ENCODE data around the gene FOXO1. TPM values are rescaled to one million over a fixed set of nuclear protein-coding genes. Genes with fewer than 3 reads are reported as not detected.

The FOXO1 gene
- total and polyA plus RNA-seq, 9 of the 15 experiments (the other 6 are each of a cell fraction or from before 2014, with no cell fraction given), result 0.04 to 0.73 (median 0.20) TPM

- TF ChIP-seq HBP1 (CRISPR knock-in tag; IDR thresholded peaks at IDR 0.05), result no peak
- no peak for TF ChIP-seq ZNF175 (CRISPR knock-in tag; IDR thresholded peaks at IDR 0.05; ENCODE audit: low read depth)
Observed at GRCh38 chr13:40653527-40654318, 12.7 kb downstream of the FOXO1 start (continued).

- H4K20me1 ChIP-seq (replicated peaks; ENCODE audit: control insufficient read depth, insufficient read depth, low read length), result no peaks in the 10 kb centered on the region
- FAIRE-seq (no peak), DNase-seq (ENCODE audit: extremely low read depth in 1 of 4, low spot score in 3 of 4) (no peak), ATAC-seq (no peak)
- ChIA-PET CTCF (ENCODE audit: low intra/inter-chr PET ratio) (no interaction called here), POLR2A (no interaction called here)
- TF ChIP-seq ATF7 (IDR thresholded peaks at IDR 0.05) (no peak), TCF15 (CRISPR knock-in tag; IDR thresholded peaks at IDR 0.05) (no peak), GTF2B (IDR thresholded peaks at IDR 0.05; ENCODE audit: extremely low read depth, insufficient read length) (no peak), VEZF1 (CRISPR knock-in tag; IDR thresholded peaks at IDR 0.05) (no peak), ATF3 (IDR thresholded peaks at IDR 0.05) (no peak), ATF3 (CRISPR knock-in tag; conservative IDR thresholded peaks at IDR 0.05) (no peak), JUNB (CRISPR knock-in tag; conservative IDR thresholded peaks at IDR 0.05) (no peak)
- no peak overlapping the region for H3K4me2 ChIP-seq (ENCODE audit: insufficient read depth, low read length)
- H3K9me3 ChIP-seq (replicated peaks; ENCODE audit: control insufficient read depth, insufficient read depth, low read depth, low read length), result no peaks in the 10 kb centered on the region; the same call in 1 of the 2 replicates
- in situ Hi-C loops (cut with MboI) (no loop called here), intact Hi-C loops (cut with micrococcal nuclease) (no loop called here)
- no TSS peak for BruUV-seq (replicated peaks)
- H3K4me1 ChIP-seq (replicated peaks in 1 of 2; ENCODE audit: control insufficient read depth in 2 of 2, insufficient read depth in 2 of 2, low read length in 2 of 2), result no peaks in the 10 kb centered on the region; a peak in 1 of 5 replicates
- H3K9me1 ChIP-seq (ENCODE audit: control insufficient read depth, insufficient read depth, low read length), result no peaks in the 10 kb centered on the region
- H3K27me3 ChIP-seq (ENCODE audit: control insufficient read depth in 2 of 2, insufficient read depth in 2 of 2, low read length in 2 of 2), result peaks cover 0 to 2% of the 10 kb centered on the region in 2 experiments; a peak in 1 of 5 replicates
- H3K9ac ChIP-seq (ENCODE audit: insufficient read depth in 1 of 2, low read depth in 2 of 2, low read length in 2 of 2), result no peak overlapping the region
- H3K79me2 ChIP-seq (ENCODE audit: control insufficient read depth, insufficient read depth, low read length), result no peaks in the 10 kb centered on the region
- H3K4me3 ChIP-seq, result no peak overlapping the region
- H3K36me3 ChIP-seq (ENCODE audit: control insufficient read depth, insufficient read depth, low read length), result no peaks in the 10 kb centered on the region
- no peak overlapping the region for H2AFZ ChIP-seq (ENCODE audit: low read depth, low read length)
- 0% methylated on average over 2 of the region's 2 CpGs for WGBS (ENCODE audit: insufficient coverage, low coverage, missing lambda C conversion rate)
- H3K27ac ChIP-seq (ENCODE audit: extremely low read depth, low read depth, low read length), result no peak overlapping the region
Observed at GRCh38 chr13:40652588-40652940, 13.9 kb downstream of the FOXO1 start.
